ENCODE measurements around the gene TOMM22.

The TOMM22 gene

DNA sequence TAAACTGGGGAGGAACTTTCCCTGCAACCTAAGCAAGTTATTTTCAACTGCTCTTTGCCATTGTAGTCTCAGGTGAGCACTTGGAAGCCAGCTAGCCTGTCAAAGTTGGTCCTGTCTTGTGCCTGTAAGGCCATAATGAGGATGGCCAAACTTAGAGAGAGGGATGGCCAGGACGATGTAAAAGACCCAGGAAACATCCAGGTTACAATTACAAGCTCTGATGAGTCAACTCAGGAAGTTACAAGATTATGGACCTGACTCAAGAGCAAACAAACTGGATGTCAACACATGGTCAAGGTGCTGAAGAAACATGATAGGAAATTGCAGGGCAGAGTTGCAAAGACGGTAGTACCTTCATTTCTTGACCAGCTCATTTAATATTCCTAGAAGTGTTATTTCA lies 25.6 kb downstream of the TOMM22 start:
- peaks cover 48% of the 10 kb centered on the region for H3K4me1 Mint-ChIP-seq
- H3K27ac Mint-ChIP-seq, result peak overlapping the region; percentile 83 to 89 (median 89)
- no peaks in the 10 kb centered on the region for H3K9me3 Mint-ChIP-seq
- no peak for TF ChIP-seq CTCF (IDR thresholded peaks at IDR 0.05; ENCODE audit: unreplicated experiment in 3 of 3)
- no peaks in the 10 kb centered on the region for H3K27me3 Mint-ChIP-seq (ENCODE audit: low read depth)
- no peaks in the 10 kb centered on the region for H3K36me3 Mint-ChIP-seq (ENCODE audit: low read depth)
- H3K4me3 Mint-ChIP-seq, result peak overlapping the region; percentile 92 to 95 (median 94)

DNA sequence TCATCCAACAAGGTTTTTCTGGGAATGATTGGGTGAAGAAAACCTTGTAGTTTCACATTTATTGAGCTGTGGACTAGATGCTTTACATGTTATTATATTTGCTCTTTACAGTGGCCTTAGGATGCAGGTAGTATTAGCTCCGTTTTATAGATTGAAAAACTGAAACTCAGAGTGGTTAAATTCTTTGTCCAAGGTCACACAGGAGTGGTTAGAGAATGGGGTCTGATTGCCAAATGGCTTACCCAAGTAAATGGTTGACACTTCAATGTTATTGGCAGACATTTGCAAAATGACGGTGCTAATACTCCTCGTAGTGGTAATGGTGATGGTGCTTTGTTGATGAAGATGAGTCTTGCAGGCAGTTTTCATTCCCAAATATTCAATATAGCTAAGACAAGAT lies 26.2 kb downstream of the TOMM22 start:
- H3K9me3 Mint-ChIP-seq, result no peaks in the 10 kb centered on the region
- H3K27ac Mint-ChIP-seq, result no peak overlapping the region
- TF ChIP-seq CTCF (IDR thresholded peaks at IDR 0.05; ENCODE audit: unreplicated experiment in 3 of 3), result no peak
- H3K36me3 Mint-ChIP-seq (ENCODE audit: low read depth), result no peaks in the 10 kb centered on the region
- no peaks in the 10 kb centered on the region for H3K27me3 Mint-ChIP-seq (ENCODE audit: low read depth)
- peaks cover 54% of the 10 kb centered on the region for H3K4me1 Mint-ChIP-seq
- H3K4me3 Mint-ChIP-seq, result peak overlapping the region; percentile 50 to 95 (median 92)

DNA sequence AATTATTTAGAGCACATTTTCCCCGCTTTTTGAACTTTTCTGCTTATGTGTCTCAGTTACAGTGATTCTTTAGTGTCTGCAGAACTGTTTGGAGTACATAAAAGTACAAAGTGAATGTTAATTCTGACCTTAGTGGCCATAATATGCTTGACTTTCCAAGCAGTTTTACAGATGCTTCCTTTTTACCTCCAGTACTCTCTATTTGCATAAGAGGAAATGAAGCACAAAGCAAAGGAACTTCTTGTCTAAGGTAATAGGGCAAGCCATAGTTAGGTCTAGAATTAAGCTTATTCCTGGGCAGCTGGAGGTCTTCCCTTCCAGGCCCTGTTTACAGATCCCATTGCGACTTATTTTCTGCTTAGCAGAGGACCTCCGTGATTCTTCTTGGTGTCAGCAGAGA lies 27.5 kb downstream of the TOMM22 start:
- peak overlapping the region; percentile 38 to 67 (median 42) for H3K4me3 Mint-ChIP-seq
- H3K4me1 Mint-ChIP-seq, result peaks cover 66% of the 10 kb centered on the region
- no peaks in the 10 kb centered on the region for H3K36me3 Mint-ChIP-seq (ENCODE audit: low read depth)
- H3K27me3 Mint-ChIP-seq (ENCODE audit: low read depth), result no peaks in the 10 kb centered on the region
- H3K27ac Mint-ChIP-seq, result no peak overlapping the region
- TF ChIP-seq CTCF (IDR thresholded peaks at IDR 0.05; ENCODE audit: unreplicated experiment in 3 of 3), result no peak
- H3K9me3 Mint-ChIP-seq, result no peaks in the 10 kb centered on the region

- H3K27ac Mint-ChIP-seq, result no peak overlapping the region
- TF ChIP-seq CTCF (IDR thresholded peaks at IDR 0.05; ENCODE audit: unreplicated experiment in 3 of 3), result no peak
- H3K9me3 Mint-ChIP-seq, result no peaks in the 10 kb centered on the region
- H3K4me1 Mint-ChIP-seq, result peaks cover 67% of the 10 kb centered on the region
- no peak overlapping the region for H3K4me3 Mint-ChIP-seq
- no peaks in the 10 kb centered on the region for H3K36me3 Mint-ChIP-seq (ENCODE audit: low read depth)
- H3K27me3 Mint-ChIP-seq (ENCODE audit: low read depth), result no peaks in the 10 kb centered on the region
These were observed 28.6 kb downstream of the TOMM22 start for GRCh38 chr22:38710351-38710750.

- TF ChIP-seq CTCF (IDR thresholded peaks at IDR 0.05; ENCODE audit: unreplicated experiment in 3 of 3), result no peak
- H3K36me3 Mint-ChIP-seq (ENCODE audit: low read depth), result no peaks in the 10 kb centered on the region
- H3K4me3 Mint-ChIP-seq, result no peak overlapping the region
- peaks cover 72% of the 10 kb centered on the region for H3K4me1 Mint-ChIP-seq
- no peaks in the 10 kb centered on the region for H3K9me3 Mint-ChIP-seq
- no peaks in the 10 kb centered on the region for H3K27me3 Mint-ChIP-seq (ENCODE audit: low read depth)
- no peak overlapping the region for H3K27ac Mint-ChIP-seq
These were observed 29.1 kb downstream of the TOMM22 start for GRCh38 chr22:38710866-38711265.

DNA sequence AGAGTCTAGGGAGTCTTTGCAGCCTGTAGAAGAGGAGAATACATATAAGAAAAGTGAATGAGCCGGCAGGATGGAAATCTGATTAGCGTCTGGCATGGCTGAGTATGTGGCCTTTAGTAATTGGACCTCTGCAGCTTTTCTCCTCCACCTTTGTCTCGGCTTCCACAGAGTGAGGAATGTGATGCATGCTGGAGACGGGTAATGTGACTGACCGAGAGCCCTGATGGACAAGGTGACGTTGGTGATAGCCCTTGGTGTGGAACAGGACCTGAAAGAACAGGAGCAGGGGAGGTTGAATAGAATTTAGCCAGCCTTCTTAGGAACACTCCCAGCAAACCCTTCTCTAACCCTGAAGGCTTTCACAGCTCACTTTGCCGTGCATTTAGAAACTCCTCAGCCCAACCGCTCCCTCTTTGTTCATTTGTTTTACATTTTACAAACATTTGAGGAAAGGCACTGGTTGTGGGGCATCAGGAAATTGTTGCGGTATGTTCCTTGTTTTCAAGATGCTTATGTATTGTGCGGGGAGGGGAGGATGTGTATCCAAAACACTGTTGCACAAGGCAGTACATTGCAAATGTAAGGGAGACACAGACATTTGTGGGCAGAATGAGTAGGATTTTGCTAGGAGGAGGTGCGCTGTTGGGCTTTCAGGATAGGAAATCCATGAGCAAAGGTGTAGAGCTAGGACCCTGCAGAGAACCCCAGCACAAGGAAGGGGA lies 30.9 kb downstream of the TOMM22 start:
- H3K4me3 Mint-ChIP-seq, result peak overlapping the region in 1 of 3 experiments; percentile 20

More for the DNA sequence above, 30.9 kb downstream of the TOMM22 start:
- peak overlapping the region; percentile 79 to 83 (median 81) for H3K27ac Mint-ChIP-seq
- H3K27me3 Mint-ChIP-seq (ENCODE audit: low read depth), result no peaks in the 10 kb centered on the region
- peaks cover 14% of the 10 kb centered on the region for H3K36me3 Mint-ChIP-seq (ENCODE audit: low read depth)
- H3K4me1 Mint-ChIP-seq, result peaks cover 74% of the 10 kb centered on the region
- no peak for TF ChIP-seq CTCF (IDR thresholded peaks at IDR 0.05; ENCODE audit: unreplicated experiment in 3 of 3)
- no peaks in the 10 kb centered on the region for H3K9me3 Mint-ChIP-seq
